IMR-90 (cell line): Measurements from ENCODE around the gene POR. TPM values are rescaled to one million over a fixed set of nuclear protein-coding genes. Genes with fewer than 3 reads are reported as not detected.

Experiments
- ATAC-seq: fragments of 200-7000 bp; cut with Tn5 transposase; 2 replicates; pipeline ENCODE4 v1.9.1; 2020; ENCODE audit warnings: low read depth, mild to moderate bottlenecking, moderate library complexity
- BruUV-seq: library from RNA; stranded (reverse); fragments of 400-500 nt; replicated peaks from 2 replicates; lab custom pipeline; 2021; lab: Mats Ljungman, UMichigan
- CTCF ChIA-PET: fragments of 300-600 bp; formaldehyde crosslinking; extraction: SDS; loops from one replicate; lab custom pipeline; 2021; ENCODE audit warnings: antibody characterized with exemption; lab: Yijun Ruan, JAX
- POLR2A ChIA-PET: fragments of 300-600 bp; sonication (Branson Sonifier 250); formaldehyde crosslinking; loops from one replicate; lab custom pipeline; 2022; ENCODE audit warnings: antibody characterized with exemption; ENCODE audit not compliant: unreplicated experiment; lab: Charles Lee
- DNase-seq: peaks from one replicate; pipeline ENCODE4 v3.0.0; 2013
- H2AFZ ChIP-seq: replicated peaks from 2 replicates; pipeline ENCODE3; 2013; ENCODE audit warnings: low read length, mild to moderate bottlenecking; ENCODE audit not compliant: poor library complexity
- H2AK5ac ChIP-seq: 2 replicates; pipeline ENCODE4 v1.6.1; 2013; ENCODE audit warnings: low read depth, low read length, inconsistent platforms
- H2AK9ac ChIP-seq: replicated peaks from 2 replicates; pipeline ENCODE3; 2013; ENCODE audit warnings: mild to moderate bottlenecking, low read depth, low read length, moderate library complexity; ENCODE audit not compliant: poor library complexity
- H2BK120ac ChIP-seq: 2 replicates; pipeline ENCODE4 v1.6.1; 2013; ENCODE audit warnings: low read depth, low read length, inconsistent platforms
- H2BK15ac ChIP-seq: 3 replicates; pipeline ENCODE4 v1.6.1; 2013; ENCODE audit warnings: low read depth, low read length, inconsistent platforms
- H2BK20ac ChIP-seq: 2 replicates; pipeline ENCODE4 v1.6.1; 2013; ENCODE audit warnings: low read depth, mild to moderate bottlenecking, inconsistent platforms, low read length, moderate library complexity
- H2BK5ac ChIP-seq: 2 replicates; pipeline ENCODE4 v1.6.1; 2013; ENCODE audit warnings: mild to moderate bottlenecking, low read depth, low read length, inconsistent platforms; ENCODE audit not compliant: poor library complexity, severe bottlenecking
- H3K14ac ChIP-seq: replicated peaks from 2 replicates; pipeline ENCODE4 v1.6.1; 2013; ENCODE audit warnings: low read depth, low read length, inconsistent platforms
- H3K18ac ChIP-seq: 2 replicates; pipeline ENCODE4 v1.6.1; 2013; ENCODE audit warnings: low read depth, low read length, control low read depth
- H3K23ac ChIP-seq: 2 replicates; pipeline ENCODE4 v1.6.1; 2013; ENCODE audit warnings: low read depth, low read length, inconsistent platforms
- H3K27ac ChIP-seq: 2 replicates; pipeline ENCODE4 v1.5.1; 2013; ENCODE audit warnings: mild to moderate bottlenecking, control low read depth, low read length; ENCODE audit not compliant: insufficient read depth
- H3K27me3 ChIP-seq: 2 replicates; pipeline ENCODE4 v1.6.1; 2013; ENCODE audit warnings: low read length; ENCODE audit not compliant: control insufficient read depth, insufficient read depth
- H3K36me3 ChIP-seq: 2 replicates; pipeline ENCODE4 v1.6.1; 2013; ENCODE audit warnings: low read length, mixed read lengths; ENCODE audit not compliant: control insufficient read depth, insufficient read depth
- H3K4ac ChIP-seq: 2 replicates; pipeline ENCODE4 v1.6.1; 2013; ENCODE audit warnings: low read depth, low read length, inconsistent platforms
- H3K4me1 ChIP-seq: 2 replicates; pipeline ENCODE4 v1.6.1; 2013; ENCODE audit warnings: low read length, mixed read lengths; ENCODE audit not compliant: control insufficient read depth, insufficient read depth
- H3K4me2 ChIP-seq: 2 replicates; pipeline ENCODE4 v1.6.1; 2013; ENCODE audit warnings: low read depth, mild to moderate bottlenecking, control low read depth, low read length, moderate library complexity
- H3K4me3 ChIP-seq: 2 replicates; pipeline ENCODE4 v1.5.1; 2013; ENCODE audit warnings: low read depth, mild to moderate bottlenecking, control low read depth, low read length, moderate library complexity; ENCODE audit not compliant: insufficient read depth
- H3K56ac ChIP-seq: 2 replicates; pipeline ENCODE4 v1.6.1; 2013; ENCODE audit warnings: low read length, inconsistent platforms; ENCODE audit not compliant: insufficient read depth; ENCODE audit errors: extremely low read depth
- H3K79me1 ChIP-seq, 2 experiments: 2 replicates each; pipeline ENCODE4 v1.6.1; 2013; ENCODE audit warnings: low read length in 2 of 2, inconsistent platforms in 1 of 2, low read depth in 1 of 2
- H3K9ac ChIP-seq: 2 replicates; pipeline ENCODE4 v1.6.1; 2013; ENCODE audit warnings: low read depth, low read length, control low read depth
- H3K9me1 ChIP-seq: 2 replicates; pipeline ENCODE4 v1.6.1; 2013; ENCODE audit warnings: low read length, inconsistent platforms; ENCODE audit not compliant: insufficient read depth
- H3K9me3 ChIP-seq: 2 replicates; pipeline ENCODE4 v1.6.1; 2013; ENCODE audit warnings: low read length; ENCODE audit not compliant: control insufficient read depth, insufficient read depth
- H4K20me1 ChIP-seq: 2 replicates; pipeline ENCODE4 v1.6.1; 2013; ENCODE audit warnings: low read length, inconsistent platforms; ENCODE audit not compliant: insufficient read depth
- H4K5ac ChIP-seq: 2 replicates; pipeline ENCODE4 v1.6.1; 2013; ENCODE audit warnings: mild to moderate bottlenecking, low read depth, low read length, control low read depth
- H4K8ac ChIP-seq, 2 experiments: 2 replicates each; pipeline ENCODE4 v1.6.1; 2013; ENCODE audit warnings: low read depth in 2 of 2, low read length in 2 of 2, control low read depth in 1 of 2, inconsistent platforms in 1 of 2
- H4K91ac ChIP-seq: 2 replicates; pipeline ENCODE4 v1.6.1; 2013; ENCODE audit warnings: low read depth, low read length, inconsistent platforms; ENCODE audit not compliant: insufficient read depth
- BHLHE40 ChIP-seq: fragments of 150-350 bp; IDR thresholded peaks from 2 replicates; pipeline ENCODE4 v1.6.1; 2016; ENCODE audit warnings: mild to moderate bottlenecking, low read depth, low read length
- CEBPB ChIP-seq: IDR thresholded peaks from 2 replicates; pipeline ENCODE4 v1.6.1; 2012; ENCODE audit warnings: low read depth, low read length, improper control_type of control experiment
- CHD1 ChIP-seq: IDR thresholded peaks from 2 replicates; pipeline ENCODE4 v1.6.1; 2012; ENCODE audit warnings: low read depth, low read length, improper control_type of control experiment
- ELK1 ChIP-seq: fragments of 150-350 bp; IDR thresholded peaks from 2 replicates; pipeline ENCODE4 v1.6.1; 2016; ENCODE audit warnings: low read depth, mild to moderate bottlenecking, low read length, moderate library complexity, borderline replicate concordance
- FOS ChIP-seq: fragments of 150-350 bp; IDR thresholded peaks from 2 replicates; pipeline ENCODE4 v1.6.1; 2016; ENCODE audit warnings: low read depth, low read length
- MAFK ChIP-seq: IDR thresholded peaks from 2 replicates; pipeline ENCODE4 v1.6.1; 2012; ENCODE audit warnings: low read depth, low read length, improper control_type of control experiment
- MAZ ChIP-seq: IDR thresholded peaks from 2 replicates; pipeline ENCODE4 v1.6.1; 2012; ENCODE audit warnings: low read depth, mild to moderate bottlenecking, low read length, improper control_type of control experiment, moderate library complexity, borderline replicate concordance
- MXI1 ChIP-seq: IDR thresholded peaks from 2 replicates; pipeline ENCODE4 v1.6.1; 2012; ENCODE audit warnings: low read depth, mild to moderate bottlenecking, low read length, moderate library complexity, borderline replicate concordance
- NFE2L2 ChIP-seq: fragments of 150-350 bp; IDR thresholded peaks from 2 replicates; pipeline ENCODE4 v1.6.1; 2016; ENCODE audit warnings: low read depth, mild to moderate bottlenecking, low read length
- POLR2A ChIP-seq: IDR thresholded peaks from 2 replicates; pipeline ENCODE4 v1.6.1; 2012; ENCODE audit warnings: mild to moderate bottlenecking, low read depth, low read length
- RAD21 ChIP-seq: IDR thresholded peaks from 2 replicates; pipeline ENCODE4 v1.6.1; 2012; ENCODE audit warnings: low read length, improper control_type of control experiment
- RCOR1 ChIP-seq: IDR thresholded peaks from 2 replicates; pipeline ENCODE4 v1.6.1; 2012; ENCODE audit warnings: mild to moderate bottlenecking, low read length, improper control_type of control experiment; ENCODE audit not compliant: insufficient replicate concordance
- RFX5 ChIP-seq: IDR thresholded peaks from 2 replicates; pipeline ENCODE4 v1.8.0; 2012; ENCODE audit warnings: low read depth, mild to moderate bottlenecking, low read length, moderate library complexity
- SMC3 ChIP-seq: fragments of 150-350 bp; IDR thresholded peaks from 2 replicates; pipeline ENCODE4 v1.6.1; 2016; ENCODE audit warnings: low read depth, mild to moderate bottlenecking, antibody characterized with exemption, low read length, moderate library complexity
- USF2 ChIP-seq: fragments of 150-350 bp; IDR thresholded peaks from 2 replicates; pipeline ENCODE4 v1.6.1; 2017; ENCODE audit warnings: mild to moderate bottlenecking, antibody characterized with exemption, low read length, low read depth
- WGBS, 2 experiments: methylation state at CpG; one replicate each; pipeline versions ENCODE4 v1.1.5 to v1.1.7; 2013; ENCODE audit warnings: missing lambda C conversion rate in 2 of 2; ENCODE audit not compliant: insufficient read length in 1 of 2; ENCODE audit errors: extremely low coverage in 2 of 2; 5-methylcytosine and 5-hydroxymethylcytosine counted together
- dilution Hi-C: fragments of 300-500 bp; cut with HindIII; formaldehyde crosslinking; loops from one replicate; pipeline ENCODE4 v1.14.3; 2018; ENCODE audit warnings: low sequenced_read_pairs; ENCODE audit not compliant: unreplicated experiment
- in situ Hi-C: fragments of 300-500 bp; cut with MboI; formaldehyde crosslinking; loops from 3 replicates; pipeline ENCODE4 v1.14.3; 2019; ENCODE audit warnings: low sequenced_read_pairs, inconsistent platforms, mixed read lengths
- intact Hi-C: fragments of 100-400 bp; cut with micrococcal nuclease; formaldehyde crosslinking; loops from 2 replicates; pipeline ENCODE4 v1.10.0; 2022
- polyA plus RNA-seq, 3 experiments: library from polyadenylated mRNA; depleted of rRNA; stranded (reverse); fragments of >200 nt; gene quantifications; 2 replicates each; pipeline ENCODE4 v1.2.3, GENCODE V29; 2012; ENCODE audit warnings: low replicate concordance in 1 of 3
- total RNA-seq: library from RNA; depleted of rRNA; stranded (reverse); fragments of >200 nt; gene quantifications from 2 replicates; pipeline ENCODE4 v1.2.3, GENCODE V29; 2012
- TF ChIP-seq, protein P1 (sequence below): conservative IDR thresholded peaks from 2 replicates; pipeline ENCODE4 v1.5.1; 2012; ENCODE audit warnings: mild to moderate bottlenecking, low read depth, low read length, improper control_type of control experiment

Gene POR
- total and polyA plus RNA-seq, 2 of the 4 experiments (the other 2 are of a cell fraction), result 25.5 to 42.2 TPM

DNA sequence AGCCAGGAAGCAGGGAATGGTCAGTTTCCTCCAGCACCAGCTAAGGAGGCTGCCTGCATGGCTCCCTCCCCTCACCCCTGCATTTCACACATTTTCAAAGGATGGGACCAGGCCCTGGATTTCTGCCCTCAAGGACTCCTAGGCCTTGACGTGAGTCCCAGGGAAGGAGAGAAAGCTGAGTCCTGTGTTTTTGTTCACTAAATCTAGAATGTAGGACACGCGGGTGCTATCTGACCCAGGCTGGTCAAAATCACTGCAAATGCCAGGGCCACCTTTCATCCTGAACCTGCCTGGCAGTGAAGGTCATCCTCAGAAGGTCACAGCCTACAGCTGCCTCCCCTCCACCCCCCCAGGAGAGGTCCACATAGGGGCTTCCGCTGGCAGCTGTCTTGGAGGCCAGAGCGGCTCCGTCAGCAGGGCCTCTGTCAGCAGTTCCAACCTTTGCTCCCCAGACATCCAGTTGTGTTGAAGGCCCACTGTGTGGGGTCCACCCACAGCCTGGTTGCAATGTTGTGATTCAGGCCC lies 18.1 kb upstream of the POR start:
- H3K14ac ChIP-seq, result no peak overlapping the region
- in situ Hi-C loops (no loop called here), intact Hi-C loops (no loop called here), dilution Hi-C loops (no loop called here)
- 0 out of 2 replicates have a peak, but pooled peaks cover 1% of the 10 kb centered on the region for H3K9me1 ChIP-seq
- no peak overlapping the region for H3K4ac ChIP-seq
- BruUV-seq, result no TSS peak
- no peak overlapping the region for H4K91ac ChIP-seq
- H4K20me1 ChIP-seq, result no peaks in the 10 kb centered on the region
- no peak overlapping the region for H3K4me2 ChIP-seq
- no peak overlapping the region for H2AFZ ChIP-seq
- no peak overlapping the region for H3K27ac ChIP-seq
- no peak overlapping the region for H2AK9ac ChIP-seq
- H3K36me3 ChIP-seq, result no peaks in the 10 kb centered on the region
- H3K27me3 ChIP-seq, result no peaks in the 10 kb centered on the region
- no peak overlapping the region for H2AK5ac ChIP-seq
- H3K4me1 ChIP-seq, result peaks cover 2% of the 10 kb centered on the region; the same call in 1 of the 2 replicates
- ChIA-PET POLR2A (no interaction called here), CTCF (interaction anchor here (1.1 kb wide), 1 partner anchor 123 kb away, joined by 3 read pairs; no protein-coding TSS in a partner anchor)
- no peak overlapping the region for H3K9ac ChIP-seq
- WGBS, 2 experiments, result no CpG with 5 or more reads among the region's 6 CpGs
- H2BK15ac ChIP-seq, result no peak overlapping the region
- TF ChIP-seq MAZ, result no peak
- TF ChIP-seq NFE2L2, result no peak
- no peak for TF ChIP-seq SMC3
- no peak for TF ChIP-seq USF2
- TF ChIP-seq RCOR1, result no peak
- TF ChIP-seq CHD1, result no peak
- TF ChIP-seq MAFK, result no peak
- no peak for TF ChIP-seq ELK1
- TF ChIP-seq BHLHE40, result no peak
- no peak for TF ChIP-seq CEBPB
- no peak for TF ChIP-seq RFX5
- TF ChIP-seq RAD21, result no peak
- TF ChIP-seq, protein P1, sequence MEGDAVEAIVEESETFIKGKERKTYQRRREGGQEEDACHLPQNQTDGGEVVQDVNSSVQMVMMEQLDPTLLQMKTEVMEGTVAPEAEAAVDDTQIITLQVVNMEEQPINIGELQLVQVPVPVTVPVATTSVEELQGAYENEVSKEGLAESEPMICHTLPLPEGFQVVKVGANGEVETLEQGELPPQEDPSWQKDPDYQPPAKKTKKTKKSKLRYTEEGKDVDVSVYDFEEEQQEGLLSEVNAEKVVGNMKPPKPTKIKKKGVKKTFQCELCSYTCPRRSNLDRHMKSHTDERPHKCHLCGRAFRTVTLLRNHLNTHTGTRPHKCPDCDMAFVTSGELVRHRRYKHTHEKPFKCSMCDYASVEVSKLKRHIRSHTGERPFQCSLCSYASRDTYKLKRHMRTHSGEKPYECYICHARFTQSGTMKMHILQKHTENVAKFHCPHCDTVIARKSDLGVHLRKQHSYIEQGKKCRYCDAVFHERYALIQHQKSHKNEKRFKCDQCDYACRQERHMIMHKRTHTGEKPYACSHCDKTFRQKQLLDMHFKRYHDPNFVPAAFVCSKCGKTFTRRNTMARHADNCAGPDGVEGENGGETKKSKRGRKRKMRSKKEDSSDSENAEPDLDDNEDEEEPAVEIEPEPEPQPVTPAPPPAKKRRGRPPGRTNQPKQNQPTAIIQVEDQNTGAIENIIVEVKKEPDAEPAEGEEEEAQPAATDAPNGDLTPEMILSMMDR, result no peak
- no peak for TF ChIP-seq MXI1
- no peak for TF ChIP-seq POLR2A
- no peak for TF ChIP-seq FOS
- no peak for DNase-seq
- no peak overlapping the region for H3K18ac ChIP-seq
- no peak overlapping the region for H2BK20ac ChIP-seq
- no peak overlapping the region for H3K56ac ChIP-seq
- no peak overlapping the region for H4K5ac ChIP-seq
- H3K4me3 ChIP-seq, result no peak overlapping the region
- H3K9me3 ChIP-seq, result no peaks in the 10 kb centered on the region
- no peak for ATAC-seq
- H2BK120ac ChIP-seq, result no peak overlapping the region
- H4K8ac ChIP-seq, result no peak overlapping the region
- no peak overlapping the region for H3K23ac ChIP-seq
- no peaks in the 10 kb centered on the region for H3K79me1 ChIP-seq
- no peak overlapping the region for H2BK5ac ChIP-seq
